Measurements from ENCODE around the gene HEG1.

- no peak for TF ChIP-seq POLR2AphosphoS5 (IDR thresholded peaks at IDR 0.05; ENCODE audit: low read depth, low read length)
- no peak for TF ChIP-seq POLR2A (IDR thresholded peaks at IDR 0.05; ENCODE audit: low read depth, low read length)
- TF ChIP-seq TAF1 (IDR thresholded peaks at IDR 0.05; ENCODE audit: low read depth, low read length): no peak
- no peak for TF ChIP-seq POU2F2 (IDR thresholded peaks at IDR 0.05; ENCODE audit: low read depth, low read length)
- no peak for TF ChIP-seq SPI1 (IDR thresholded peaks at IDR 0.05; ENCODE audit: low read depth, low read length)
These were observed 52.4 kb downstream of the HEG1 start for GRCh38 chr3:125003369-125003853.

Data from GM12891 (cell line).